Tibial nerve (tissue), 4 donors: ENCODE results near the gene BAIAP3.

Source experiments
- CTCF ChIP-seq, 5 experiments: fragments of 200-600 bp in 3 of 5; fragments of 450-650 bp in 2 of 5; sonication (generic) in 3 of 5; IDR thresholded peaks; one replicate each; pipeline ENCODE4 v1.5.1; 2016 to 2019; ENCODE audit warnings: antibody characterized with exemption in 5 of 5, mild to moderate bottlenecking in 3 of 5, moderate library complexity in 2 of 5
- EP300 ChIP-seq, 2 donors: sonication (generic); formaldehyde crosslinking; IDR thresholded peaks; one replicate each; pipeline ENCODE4 v1.6.1; 2017; ENCODE audit warnings: antibody characterized with exemption in 2 of 2, mild to moderate bottlenecking in 1 of 2
- POLR2A ChIP-seq, 2 donors: fragments of 450-650 bp; IDR thresholded peaks; one replicate each; pipeline ENCODE4 v1.6.1; 2017; ENCODE audit warnings: antibody characterized with exemption in 2 of 2, mild to moderate bottlenecking in 2 of 2, moderate library complexity in 2 of 2

GRCh38 chr16:1356061-1356900 lies 22.8 kb downstream of the BAIAP3 start:
- TF ChIP-seq CTCF (IDR thresholded peaks at IDR 0.05) (no peak), EP300 (IDR thresholded peaks at IDR 0.05) (no peak), POLR2A (IDR thresholded peaks at IDR 0.05) (no peak)
